Measurements from ENCODE around the gene NXN.
"Not testable (repeated sequence)": the region's sequence is repeated elsewhere in the genome, so short reads cannot be mapped to it uniquely, and the experiment has no call there.

Gene NXN

DNA sequence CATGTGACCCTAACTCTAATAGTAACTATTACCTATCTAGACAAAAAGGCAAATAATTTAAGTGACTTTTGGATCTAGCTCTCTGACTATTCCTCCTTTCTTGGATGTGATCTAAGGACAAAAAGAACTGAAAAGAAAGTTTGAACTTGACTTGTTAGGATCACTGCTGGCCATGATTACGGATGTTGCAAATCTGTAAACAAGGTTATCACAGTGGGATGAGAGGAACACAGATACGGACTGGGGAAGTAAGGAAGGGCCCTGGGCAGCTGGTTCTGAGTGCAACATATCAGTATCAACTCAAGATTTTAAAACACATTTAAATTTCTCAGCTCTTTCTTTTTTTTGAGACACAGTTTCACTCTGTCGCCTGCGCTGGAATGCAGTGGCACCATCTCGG lies 118.8 kb downstream of the NXN start:
- H3K4me3 ChIP-seq (ENCODE audit: low read depth, low read length), result no peak overlapping the region
- TF ChIP-seq CTCF (IDR thresholded peaks at IDR 0.05; ENCODE audit: low read depth, low read length, missing control alignments), result no peak
- DNase-seq (ENCODE audit: low read depth), result no peak

- DNase-seq (ENCODE audit: low read depth), result no peak
- H3K4me3 ChIP-seq (ENCODE audit: low read depth, low read length), result no peak overlapping the region
- no peak for TF ChIP-seq CTCF (IDR thresholded peaks at IDR 0.05; ENCODE audit: low read depth, low read length, missing control alignments)
Measured at GRCh38 chr17:859824-860195, 119.8 kb downstream of the NXN start.

GRCh38 chr17:859061-859823 lies 120.3 kb downstream of the NXN start:
- no peak for DNase-seq (ENCODE audit: low read depth)
- no peak for TF ChIP-seq CTCF (IDR thresholded peaks at IDR 0.05; ENCODE audit: low read depth, low read length, missing control alignments)
- no peak overlapping the region for H3K4me3 ChIP-seq (ENCODE audit: low read depth, low read length)

DNA sequence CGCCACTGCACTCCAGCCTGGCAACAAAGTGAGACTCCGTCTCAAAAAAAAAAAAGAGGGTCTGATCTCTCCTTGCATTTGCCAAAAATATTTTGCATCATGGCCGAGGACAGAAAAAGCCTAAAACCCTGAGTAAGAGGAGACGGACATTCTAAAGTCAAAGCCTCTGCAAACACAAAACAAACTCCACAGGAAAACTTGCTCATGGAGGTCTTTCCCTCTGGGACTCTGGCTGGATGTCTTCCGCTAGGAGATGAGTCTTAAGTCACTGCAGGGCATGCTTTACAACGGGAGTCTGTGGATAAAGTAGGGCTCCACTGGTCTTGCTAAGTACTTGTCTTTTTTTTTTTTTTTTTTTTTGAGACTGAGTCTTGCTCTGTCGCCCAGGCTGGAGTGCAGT lies 123.4 kb downstream of the NXN start:
- H3K4me3 ChIP-seq (ENCODE audit: low read depth, low read length), result no peak overlapping the region
- TF ChIP-seq CTCF (IDR thresholded peaks at IDR 0.05; ENCODE audit: low read depth, low read length, missing control alignments), result no peak
- no peak for DNase-seq (ENCODE audit: low read depth)

DNA sequence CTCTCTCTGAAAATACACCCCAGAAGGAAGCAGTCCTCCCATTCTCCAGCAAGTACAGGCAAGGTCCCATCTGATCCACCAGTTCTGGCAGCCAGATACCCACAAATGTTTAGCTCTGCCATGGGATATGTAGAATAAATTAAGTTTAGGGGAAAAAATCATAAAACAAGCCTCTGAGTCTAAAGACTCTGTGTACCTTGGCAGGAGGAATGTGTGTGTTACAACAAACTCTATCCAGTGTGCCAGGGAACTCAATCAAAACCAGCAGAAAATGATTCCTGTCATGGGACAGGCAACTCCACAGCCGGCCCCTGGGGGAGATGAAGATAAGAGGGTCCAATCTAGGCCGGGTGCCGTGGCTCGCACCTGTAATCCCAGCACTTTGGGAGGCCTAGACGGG lies 124.0 kb downstream of the NXN start:
- no peak for DNase-seq (ENCODE audit: low read depth)
- no peak for TF ChIP-seq CTCF (IDR thresholded peaks at IDR 0.05; ENCODE audit: low read depth, low read length, missing control alignments)
- H3K4me3 ChIP-seq (ENCODE audit: low read depth, low read length), result no peak overlapping the region

DNA sequence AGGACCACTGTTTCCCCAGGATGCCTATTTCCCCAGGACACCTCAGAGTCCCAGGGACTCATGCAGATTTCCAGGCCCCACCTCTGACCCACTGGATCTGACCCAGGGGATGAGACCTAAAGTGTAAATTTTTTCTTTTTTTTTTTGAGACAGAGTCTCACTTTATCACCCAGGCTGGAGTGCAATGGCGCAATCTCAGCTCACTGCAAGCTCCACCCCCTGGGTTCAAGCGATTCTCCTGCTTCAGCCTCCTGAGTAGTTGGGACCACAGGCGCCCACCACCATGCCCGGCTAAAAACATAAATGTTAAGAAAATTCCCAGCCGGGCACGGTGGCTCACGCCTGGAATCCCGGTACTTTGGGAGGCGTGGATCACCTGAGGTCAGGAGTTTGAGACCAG lies 126.7 kb downstream of the NXN start:
- not testable (repeated sequence) for DNase-seq (ENCODE audit: low read depth)

DNA sequence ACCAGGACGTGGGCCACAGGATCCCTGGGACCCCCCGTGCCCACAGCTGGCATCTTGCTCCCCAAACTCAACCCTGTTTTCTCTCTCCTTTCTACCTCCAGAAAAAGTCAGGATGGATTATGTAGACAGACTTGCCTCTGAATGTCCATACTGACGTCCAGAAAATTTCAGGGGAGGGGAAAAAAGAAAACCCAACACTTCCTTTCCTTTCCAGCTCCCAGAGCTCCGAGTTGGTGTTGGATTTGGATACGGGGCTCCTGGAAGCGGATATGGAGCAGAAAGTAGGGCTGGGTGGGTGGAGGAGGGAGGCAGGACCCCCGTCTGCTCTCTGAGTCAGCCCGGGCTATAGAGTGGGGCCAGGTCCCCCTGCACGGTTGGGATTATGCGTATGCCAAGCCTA lies 127.2 kb downstream of the NXN start:
- no peak overlapping the region for H3K4me3 ChIP-seq (ENCODE audit: low read depth, low read length)
- no peak for TF ChIP-seq CTCF (IDR thresholded peaks at IDR 0.05; ENCODE audit: low read depth, low read length, missing control alignments)
- no peak for DNase-seq (ENCODE audit: low read depth)

More for the DNA sequence above, 126.7 kb downstream of the NXN start:
- not testable (repeated sequence) for H3K4me3 ChIP-seq (ENCODE audit: low read depth, low read length)

All from GM12864 (cell line).